ENCODE data around the gene CNTN4.

- TF ChIP-seq POLR2AphosphoS5 (IDR thresholded peaks at IDR 0.05), result no peak
- TF ChIP-seq, protein P1, sequence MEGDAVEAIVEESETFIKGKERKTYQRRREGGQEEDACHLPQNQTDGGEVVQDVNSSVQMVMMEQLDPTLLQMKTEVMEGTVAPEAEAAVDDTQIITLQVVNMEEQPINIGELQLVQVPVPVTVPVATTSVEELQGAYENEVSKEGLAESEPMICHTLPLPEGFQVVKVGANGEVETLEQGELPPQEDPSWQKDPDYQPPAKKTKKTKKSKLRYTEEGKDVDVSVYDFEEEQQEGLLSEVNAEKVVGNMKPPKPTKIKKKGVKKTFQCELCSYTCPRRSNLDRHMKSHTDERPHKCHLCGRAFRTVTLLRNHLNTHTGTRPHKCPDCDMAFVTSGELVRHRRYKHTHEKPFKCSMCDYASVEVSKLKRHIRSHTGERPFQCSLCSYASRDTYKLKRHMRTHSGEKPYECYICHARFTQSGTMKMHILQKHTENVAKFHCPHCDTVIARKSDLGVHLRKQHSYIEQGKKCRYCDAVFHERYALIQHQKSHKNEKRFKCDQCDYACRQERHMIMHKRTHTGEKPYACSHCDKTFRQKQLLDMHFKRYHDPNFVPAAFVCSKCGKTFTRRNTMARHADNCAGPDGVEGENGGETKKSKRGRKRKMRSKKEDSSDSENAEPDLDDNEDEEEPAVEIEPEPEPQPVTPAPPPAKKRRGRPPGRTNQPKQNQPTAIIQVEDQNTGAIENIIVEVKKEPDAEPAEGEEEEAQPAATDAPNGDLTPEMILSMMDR (IDR thresholded peaks at IDR 0.05 in 8 of 11, conservative IDR thresholded peaks at IDR 0.05 in 3 of 11), result no peak
- no peak for TF ChIP-seq POLR2A (IDR thresholded peaks at IDR 0.05)
Observed at GRCh38 chr3:2643606-2644005, 544.9 kb downstream of the CNTN4 start.

All from spleen (tissue), 7 donors.